GM12801 (cell line): ENCODE data around the gene ABCC10.

Experiments
- CTCF ChIP-seq: IDR thresholded peaks from one replicate; pipeline ENCODE4 v1.5.1; 2011; ENCODE audit warnings: control low read depth; ENCODE audit not compliant: insufficient read length; ENCODE audit errors: extremely low read depth

ABCC10 gene

DNA sequence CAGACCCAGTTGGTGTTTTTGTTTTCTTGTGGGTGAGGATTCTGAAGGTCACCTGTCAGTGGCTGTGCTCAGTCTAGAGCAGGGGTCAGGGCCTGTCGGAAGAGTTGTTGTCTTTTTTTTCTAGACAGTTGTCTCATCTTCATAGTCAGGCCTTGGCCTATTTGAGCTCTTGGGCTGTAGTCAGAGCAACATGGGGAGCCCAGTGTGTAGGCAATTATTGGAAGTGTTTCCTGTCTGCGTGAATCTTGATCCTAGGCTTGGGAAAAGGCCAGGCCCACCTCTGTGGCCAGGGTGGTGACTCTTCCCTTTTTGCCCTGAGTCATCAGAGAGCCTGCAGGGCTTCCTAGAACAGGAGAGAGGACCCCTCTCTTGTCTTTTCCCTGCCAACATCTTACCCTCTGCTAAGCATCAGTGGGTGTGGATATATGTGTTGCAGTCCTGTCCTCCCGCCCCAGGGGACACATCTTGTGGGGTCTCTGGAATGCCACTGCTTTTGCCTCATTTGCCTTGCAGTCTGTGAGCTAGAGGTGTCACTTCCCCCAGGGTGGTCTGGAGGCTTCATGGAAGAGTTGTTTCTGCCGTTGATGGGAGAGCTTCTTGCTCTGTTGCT, 61.4 kb downstream of the ABCC10 start:
- TF ChIP-seq CTCF, result no peak

- TF ChIP-seq CTCF, result no peak
Measured at GRCh38 chr6:43489277-43490072, 62.1 kb downstream of the ABCC10 start.

- no peak for TF ChIP-seq CTCF
Measured at GRCh38 chr6:43490523-43490939, 63.2 kb downstream of the ABCC10 start.

GRCh38 chr6:43491750-43492661, 64.7 kb downstream of the ABCC10 start:
- no peak for TF ChIP-seq CTCF

DNA sequence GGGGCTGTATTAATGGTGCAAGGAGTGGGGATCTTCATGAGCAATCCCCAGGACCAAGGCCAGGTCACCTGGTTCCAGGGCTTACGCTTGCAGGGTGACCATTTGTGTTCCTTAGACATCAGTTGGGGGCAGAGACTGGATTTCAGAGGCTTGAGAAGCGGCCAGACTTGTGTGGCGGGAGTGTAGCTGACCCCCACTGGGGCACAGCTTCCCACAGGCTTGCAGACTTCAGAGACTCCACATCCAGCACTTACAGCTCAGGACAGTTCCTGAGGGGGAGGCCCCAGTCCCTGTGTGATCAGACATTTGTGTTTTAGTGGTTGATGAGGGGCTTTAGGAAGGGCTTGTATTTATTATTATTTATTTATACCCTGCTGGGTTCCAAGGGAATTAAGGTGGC, 65.3 kb downstream of the ABCC10 start:
- no peak for TF ChIP-seq CTCF

DNA sequence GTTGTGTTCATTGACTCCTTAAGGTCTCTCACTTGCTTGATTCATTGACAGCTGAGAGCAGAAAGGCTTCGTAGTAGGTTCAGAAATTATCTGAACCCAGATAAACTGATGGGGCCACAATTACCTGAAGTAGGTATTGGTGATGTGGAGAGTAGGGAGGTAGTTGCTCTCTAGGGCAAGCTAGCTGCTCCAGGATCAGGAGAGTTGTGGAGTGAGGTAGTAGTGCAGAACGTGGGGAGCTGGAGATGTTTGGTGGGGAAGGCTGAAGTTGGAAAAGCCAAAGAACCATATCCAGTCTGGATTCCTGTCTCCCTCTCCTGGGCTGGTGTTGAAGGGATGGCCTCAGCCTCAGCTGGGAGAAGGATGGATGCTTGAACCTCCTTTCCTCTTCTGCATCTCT, 65.9 kb downstream of the ABCC10 start:
- no peak for TF ChIP-seq CTCF

DNA sequence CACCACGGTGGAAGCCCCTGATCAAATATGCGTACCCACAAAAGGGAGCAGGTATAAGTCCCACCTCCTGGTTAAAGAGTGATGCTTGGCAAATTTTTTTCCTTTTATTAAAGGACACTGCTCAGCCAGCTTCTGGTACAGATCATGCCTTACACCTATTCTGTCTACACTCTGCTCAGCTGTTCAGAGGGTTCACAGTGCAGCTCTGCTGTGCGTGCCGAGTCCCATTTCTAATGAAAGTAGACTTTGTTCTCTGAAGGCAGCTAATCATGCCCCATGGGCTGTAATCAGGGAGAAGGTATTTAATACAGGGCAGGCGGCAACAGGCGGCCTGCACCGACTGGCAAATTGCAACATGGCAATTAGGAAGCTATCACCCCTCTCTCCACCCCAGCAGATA, 66.5 kb downstream of the ABCC10 start:
- no peak for TF ChIP-seq CTCF
